SK-N-SH treated with all-trans-retinoic acid at 6 μM for 48 hours (cell line): ENCODE results near the gene LYST.
"Not testable (repeated sequence)": the region's sequence is repeated elsewhere in the genome, so short reads cannot be mapped to it uniquely, and the experiment has no call there.

Experiments
- ATAC-seq: fragments of 200-7000 bp; cut with Tn5 transposase; 3 replicates; pipeline ENCODE4 v1.9.1; 2020; ENCODE audit warnings: mild to moderate bottlenecking, moderate library complexity
- ARNTL ChIP-seq: fragments of 450-650 bp; formaldehyde crosslinking; IDR thresholded peaks from 2 replicates; pipeline ENCODE4 v1.5.0; 2020; ENCODE audit warnings: low read depth, mild to moderate bottlenecking, moderate library complexity, borderline replicate concordance
- BACH2 ChIP-seq: fragments of 250-450 bp; sonication (Bioruptor Pico); IDR thresholded peaks from 2 replicates; pipeline ENCODE4 v1.9.0; 2021; ENCODE audit warnings: mild to moderate bottlenecking, borderline replicate concordance
- CSDC2 ChIP-seq: fragments of 250-450 bp; sonication (Bioruptor Pico); IDR thresholded peaks from 2 replicates; pipeline ENCODE4 v1.5.0; 2020; ENCODE audit warnings: mild to moderate bottlenecking, moderate library complexity
- ESRRG ChIP-seq: fragments of 250-450 bp; sonication (Bioruptor Pico); IDR thresholded peaks from 2 replicates; pipeline ENCODE4 v1.6.1; 2021; ENCODE audit warnings: mild to moderate bottlenecking
- GLIS3 ChIP-seq: fragments of 250-450 bp; sonication (Bioruptor Pico); IDR thresholded peaks from 2 replicates; pipeline ENCODE4 v1.5.0; 2020; ENCODE audit warnings: mild to moderate bottlenecking, moderate library complexity
- ISL1 ChIP-seq: fragments of 250-450 bp; sonication (Bioruptor Pico); IDR thresholded peaks from 2 replicates; pipeline ENCODE4 v2.1.2; 2022; ENCODE audit warnings: mild to moderate bottlenecking, moderate library complexity
- PATZ1 ChIP-seq: fragments of 250-450 bp; sonication (Bioruptor Pico); IDR thresholded peaks from 2 replicates; pipeline ENCODE4 v1.8.0; 2020; ENCODE audit warnings: mild to moderate bottlenecking, moderate library complexity, borderline replicate concordance
- POU6F1 ChIP-seq: fragments of 250-450 bp; sonication (Bioruptor Pico); IDR thresholded peaks from 2 replicates; pipeline ENCODE4 v1.8.0; 2021; ENCODE audit warnings: low read depth, mild to moderate bottlenecking, moderate library complexity, borderline replicate concordance
- RARB ChIP-seq: fragments of 250-450 bp; sonication (Bioruptor Pico); IDR thresholded peaks from 2 replicates; pipeline ENCODE4 v1.8.0; 2021; ENCODE audit warnings: mild to moderate bottlenecking, moderate library complexity
- SNAI2 ChIP-seq: fragments of 250-450 bp; sonication (Bioruptor Pico); IDR thresholded peaks from 2 replicates; pipeline ENCODE4 v1.5.0; 2020; ENCODE audit warnings: mild to moderate bottlenecking, moderate library complexity
- TCF4 ChIP-seq: fragments of 250-450 bp; sonication (Bioruptor Pico); IDR thresholded peaks from 2 replicates; pipeline ENCODE4 v1.8.0; 2021; ENCODE audit warnings: mild to moderate bottlenecking, moderate library complexity, borderline replicate concordance
- TOX ChIP-seq: fragments of 250-450 bp; sonication (Bioruptor Pico); IDR thresholded peaks from 2 replicates; pipeline ENCODE4 v1.8.0; 2021; ENCODE audit warnings: mild to moderate bottlenecking, moderate library complexity, borderline replicate concordance
- TSHZ2 ChIP-seq: fragments of 250-450 bp; sonication (Bioruptor Pico); IDR thresholded peaks from 2 replicates; pipeline ENCODE4 v1.5.0; 2020; ENCODE audit warnings: mild to moderate bottlenecking, moderate library complexity
- ZC3H10 ChIP-seq: fragments of 250-450 bp; sonication (Bioruptor Pico); IDR thresholded peaks from 2 replicates; pipeline ENCODE4 v1.5.1; 2021; ENCODE audit warnings: mild to moderate bottlenecking, moderate library complexity
- ZFP3 ChIP-seq: fragments of 250-450 bp; sonication (Bioruptor Pico); IDR thresholded peaks from 2 replicates; pipeline ENCODE4 v1.5.0; 2020; ENCODE audit warnings: mild to moderate bottlenecking, moderate library complexity
- ZFP30 ChIP-seq: fragments of 450-650 bp; formaldehyde crosslinking; IDR thresholded peaks from 2 replicates; pipeline ENCODE4 v1.5.0; 2022; ENCODE audit warnings: mild to moderate bottlenecking, moderate library complexity
- ZNF70 ChIP-seq: fragments of 450-650 bp; formaldehyde crosslinking; IDR thresholded peaks from 2 replicates; pipeline ENCODE4 v1.5.0; 2020; ENCODE audit warnings: mild to moderate bottlenecking, moderate library complexity

Gene LYST

GRCh38 chr1:235624721-235625333 is 241.9 kb downstream of the LYST start:
- peak; percentile 51 for ATAC-seq
- TF ChIP-seq ZNF70 (CRISPR knock-in tag) (no peak), POU6F1 (CRISPR knock-in tag) (no peak), ZFP30 (CRISPR knock-in tag) (no peak), GLIS3 (CRISPR knock-in tag) (no peak), TOX (CRISPR knock-in tag) (no peak), TSHZ2 (CRISPR knock-in tag) (no peak), ISL1 (CRISPR knock-in tag) (no peak), ZFP3 (CRISPR knock-in tag) (no peak), BACH2 (CRISPR knock-in tag) (no peak)
- TF ChIP-seq, all 23 proteins: peak for 0

GRCh38 chr1:235622936-235623779 is 243.5 kb downstream of the LYST start:
- no peak; the same call in 2 of the 3 replicates for ATAC-seq
- TF ChIP-seq ZC3H10 (CRISPR knock-in tag) (no peak), ESRRG (CRISPR knock-in tag) (no peak), ARNTL (CRISPR knock-in tag) (no peak), PATZ1 (CRISPR knock-in tag) (no peak)

GRCh38 chr1:235619149-235619548 is 247.6 kb downstream of the LYST start:
- not testable (repeated sequence) for ATAC-seq

GRCh38 chr1:235617808-235618207 is 248.9 kb downstream of the LYST start:
- ATAC-seq, result peak; percentile 99
- TF ChIP-seq SNAI2, result no peak
- TF ChIP-seq RARB (CRISPR knock-in tag), result no peak
- TF ChIP-seq TCF4 (CRISPR knock-in tag), result no peak

GRCh38 chr1:235617140-235617539 is 249.6 kb downstream of the LYST start:
- ATAC-seq, result no peak
- TF ChIP-seq GLIS3 (CRISPR knock-in tag), result no peak
- TF ChIP-seq PATZ1 (CRISPR knock-in tag), result no peak
- no peak for TF ChIP-seq ARNTL (CRISPR knock-in tag)
- TF ChIP-seq ISL1 (CRISPR knock-in tag), result no peak
- TF ChIP-seq BACH2 (CRISPR knock-in tag), result no peak
- TF ChIP-seq TSHZ2 (CRISPR knock-in tag), result no peak
- no peak for TF ChIP-seq TCF4 (CRISPR knock-in tag)
- no peak for TF ChIP-seq ZC3H10 (CRISPR knock-in tag)
- no peak for TF ChIP-seq ESRRG (CRISPR knock-in tag)
- TF ChIP-seq CSDC2 (CRISPR knock-in tag), result no peak
- TF ChIP-seq SNAI2, result no peak
- no peak for TF ChIP-seq POU6F1 (CRISPR knock-in tag)
- no peak for TF ChIP-seq ZFP3 (CRISPR knock-in tag)
